ENCODE results near the gene ICA1. TPM values are rescaled to one million over a fixed set of nuclear protein-coding genes. Genes with fewer than 3 reads are reported as not detected.

The ICA1 gene
- total RNA-seq, 1 experiment from 2014 or later: 0.98 TPM

- no peak for DNase-seq (ENCODE audit: low read depth)
These were observed 126.5 kb downstream of the ICA1 start for GRCh38 chr7:8135417-8135816.

GRCh38 chr7:8134089-8134733, 127.8 kb downstream of the ICA1 start:
- peak; percentile 24 for DNase-seq (ENCODE audit: low read depth)

DNA sequence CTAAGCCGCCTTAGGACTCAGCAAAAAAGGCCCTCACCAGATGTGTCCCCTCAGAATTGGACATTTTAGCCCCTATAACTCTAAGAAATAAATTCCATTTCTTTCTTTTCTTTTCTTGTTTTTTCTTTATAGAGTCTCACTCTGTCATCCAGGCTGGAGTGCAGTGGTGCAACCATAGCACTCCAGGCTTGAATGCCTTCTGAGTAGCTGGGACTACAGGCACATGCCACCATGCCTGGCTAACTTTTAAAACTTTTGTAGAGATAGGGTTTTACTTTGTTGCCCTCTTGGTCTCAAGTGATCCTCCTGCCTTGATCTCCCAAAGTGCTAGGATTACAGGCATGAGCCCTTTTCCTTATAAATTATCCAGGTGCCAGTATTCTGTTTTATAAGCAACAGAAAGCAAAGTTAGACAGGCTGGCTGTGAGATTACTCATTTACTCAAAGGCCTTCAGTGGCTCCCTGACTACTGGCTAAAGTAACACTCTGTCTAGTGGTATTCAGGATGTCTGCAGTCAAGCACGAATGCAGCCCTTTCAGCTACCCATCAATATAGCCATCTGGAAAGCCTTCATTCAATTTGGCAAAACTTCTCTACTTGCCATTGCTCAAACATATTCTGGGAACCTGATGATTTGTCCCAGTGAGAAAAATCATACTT, 128.6 kb downstream of the ICA1 start:
- no peak for DNase-seq (ENCODE audit: low read depth)

GRCh38 chr7:8131694-8132605, 130.0 kb downstream of the ICA1 start:
- DNase-seq (ENCODE audit: low read depth): no peak

- DNase-seq (ENCODE audit: low read depth): no peak
These were observed 131.3 kb downstream of the ICA1 start for GRCh38 chr7:8130663-8131062.

- no peak for DNase-seq (ENCODE audit: low read depth)
These were observed 132.7 kb downstream of the ICA1 start for GRCh38 chr7:8129318-8129659.

DNA sequence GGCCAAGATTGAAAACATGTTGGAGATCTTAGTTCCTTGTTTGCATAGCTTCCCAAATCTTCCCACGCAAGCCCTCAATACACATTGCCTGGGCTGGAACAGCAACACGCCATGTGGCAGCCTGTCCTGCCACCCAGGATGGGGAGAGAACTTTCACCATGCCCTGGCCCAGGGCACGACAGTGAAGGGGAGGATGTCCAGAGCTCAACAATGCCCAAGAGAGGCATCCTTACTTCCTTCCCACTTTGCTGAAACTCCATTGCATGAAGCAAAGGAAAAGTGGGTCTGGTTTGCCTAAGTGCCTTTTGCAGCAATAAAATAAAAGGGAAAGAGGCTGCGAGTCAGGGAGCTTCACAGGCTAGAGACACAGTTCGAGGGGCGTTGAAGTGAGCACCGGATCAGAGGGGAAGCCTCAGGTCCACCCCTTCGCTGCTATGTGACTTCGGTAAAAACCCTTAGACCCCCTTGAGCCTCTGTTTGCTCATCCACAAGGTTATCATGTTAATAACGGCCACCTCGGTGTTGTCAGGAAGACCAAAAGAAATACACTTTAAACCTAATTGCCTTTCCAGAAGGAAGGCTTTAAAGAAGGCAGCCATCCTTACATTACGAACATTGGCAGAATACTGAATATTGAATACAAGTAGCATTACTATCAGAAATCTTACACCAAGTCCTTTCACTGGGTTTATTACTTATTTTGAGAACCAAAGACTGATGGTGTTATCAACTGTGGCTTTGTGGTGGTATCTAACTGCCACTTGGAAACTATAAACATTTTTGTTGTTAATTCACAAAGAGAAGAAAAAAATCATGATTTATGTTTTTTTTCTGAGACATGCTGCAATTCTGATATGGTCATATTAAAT, 133.3 kb downstream of the ICA1 start:
- no peak for DNase-seq (ENCODE audit: low read depth)

DNA sequence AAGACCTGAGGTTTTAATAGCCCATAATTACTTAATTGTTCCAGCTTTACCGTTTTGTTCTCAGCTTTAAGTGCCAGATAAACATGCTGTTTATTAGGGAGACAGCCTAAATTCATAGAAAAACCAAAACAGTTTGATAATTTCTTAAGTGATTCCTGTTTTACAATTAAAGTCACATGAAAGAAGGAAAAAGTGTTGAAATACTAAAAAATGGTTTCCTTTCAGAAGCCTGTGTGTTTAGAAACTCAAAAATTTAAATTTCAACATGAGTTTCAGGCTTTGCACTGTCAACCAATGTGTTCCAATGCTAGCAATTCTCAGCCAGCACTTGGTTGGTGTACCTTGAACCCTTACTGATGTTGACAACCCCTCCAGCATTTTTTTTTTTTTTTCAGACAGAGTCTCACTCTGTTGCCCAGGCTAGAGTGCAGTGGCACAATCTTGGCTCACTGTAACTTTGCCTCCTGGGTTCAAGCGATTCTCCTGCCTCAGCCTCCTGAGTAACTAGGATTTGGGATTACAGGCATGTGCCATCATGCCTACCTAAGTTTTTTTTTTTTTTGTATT, 135.3 kb downstream of the ICA1 start:
- DNase-seq (ENCODE audit: low read depth): no peak

DNA sequence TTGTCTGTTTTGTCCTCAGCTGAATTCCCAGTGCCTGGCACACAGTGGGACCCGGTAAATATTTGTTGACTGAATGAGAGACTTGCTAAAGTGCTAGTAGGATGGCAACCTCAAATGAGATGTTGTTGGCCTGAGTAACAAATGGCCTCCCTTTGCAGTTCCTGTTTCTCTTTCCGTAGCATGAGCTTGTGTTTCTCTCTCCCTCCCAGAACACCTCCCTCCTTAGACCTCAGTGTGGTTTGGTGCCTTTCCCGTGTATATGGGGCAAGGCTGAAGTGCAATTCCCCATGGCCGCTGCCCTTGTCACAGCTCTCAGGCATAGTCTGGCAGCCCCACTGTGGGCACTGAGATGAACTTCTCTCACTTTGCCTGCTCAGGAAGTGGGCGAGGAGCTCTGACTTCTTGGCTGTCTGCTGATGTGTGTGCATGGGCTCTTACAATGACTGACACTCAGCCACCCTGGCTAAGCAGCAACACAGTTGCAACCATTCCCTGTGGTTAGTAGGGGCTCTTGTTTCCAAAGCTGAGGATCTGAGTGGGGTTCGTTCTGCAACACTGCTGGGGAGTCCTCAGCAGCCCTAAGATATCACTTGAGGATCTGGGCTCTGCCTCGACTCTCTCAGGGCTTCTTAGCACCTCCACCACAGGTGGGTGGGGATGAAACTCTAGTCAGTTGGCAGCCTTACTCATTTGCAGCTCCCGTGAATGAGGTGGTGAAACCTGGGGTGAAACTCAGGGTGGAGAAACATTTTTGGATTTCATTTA, 136.1 kb downstream of the ICA1 start:
- peak; percentile 8 for DNase-seq (ENCODE audit: low read depth)

DNA sequence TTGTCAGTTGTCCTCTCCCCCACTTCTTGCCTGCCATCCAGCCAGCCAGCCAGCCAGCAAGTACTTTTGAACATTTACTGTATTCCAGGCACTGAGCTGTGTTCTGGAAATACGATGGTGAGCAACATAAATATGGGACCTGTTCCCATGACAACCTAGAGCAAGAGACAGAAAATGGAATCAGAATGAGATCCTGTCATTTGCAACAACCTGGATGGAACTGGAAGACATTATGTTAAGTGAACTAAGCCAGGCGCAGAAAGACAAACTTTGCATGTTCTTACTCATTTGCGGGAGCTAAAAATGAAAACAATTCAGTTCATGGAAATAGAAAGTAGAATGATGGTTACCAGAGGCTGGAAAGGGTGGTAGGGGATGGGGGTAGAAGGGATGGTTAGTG, 140.7 kb downstream of the ICA1 start:
- no peak for DNase-seq (ENCODE audit: low read depth)

DNA sequence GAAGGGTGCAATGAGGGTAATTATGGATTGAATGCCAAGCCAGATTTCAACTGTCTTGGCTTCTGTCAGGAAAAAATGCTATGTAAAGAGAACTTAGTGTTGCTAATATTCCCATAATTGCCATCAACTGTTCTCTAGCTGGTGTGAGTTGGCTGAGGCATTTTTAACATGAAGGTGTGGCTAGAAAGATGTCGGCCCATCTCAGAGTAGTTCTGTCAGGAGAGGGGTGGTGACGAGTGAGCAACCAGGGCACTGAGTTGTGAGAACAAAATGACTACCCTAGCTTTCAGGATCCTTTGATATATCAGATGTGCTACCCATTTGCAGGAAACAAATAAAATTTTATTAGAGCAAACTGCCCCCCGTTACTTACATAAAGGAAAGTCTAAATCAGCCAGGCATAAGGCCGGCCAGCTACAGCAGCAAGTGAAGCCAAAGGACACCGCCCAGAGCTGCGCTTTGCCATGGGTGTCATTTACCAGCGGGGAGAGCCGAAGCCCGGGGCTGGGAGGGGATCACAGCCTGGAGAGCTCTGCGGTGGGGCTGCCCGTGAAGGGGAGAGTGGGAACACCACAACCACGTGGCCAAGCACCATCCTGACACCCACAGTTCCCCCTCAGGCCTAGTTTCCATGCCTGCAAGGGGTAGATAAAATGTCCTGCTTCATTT, 141.4 kb downstream of the ICA1 start:
- DNase-seq (ENCODE audit: low read depth): no peak

DNA sequence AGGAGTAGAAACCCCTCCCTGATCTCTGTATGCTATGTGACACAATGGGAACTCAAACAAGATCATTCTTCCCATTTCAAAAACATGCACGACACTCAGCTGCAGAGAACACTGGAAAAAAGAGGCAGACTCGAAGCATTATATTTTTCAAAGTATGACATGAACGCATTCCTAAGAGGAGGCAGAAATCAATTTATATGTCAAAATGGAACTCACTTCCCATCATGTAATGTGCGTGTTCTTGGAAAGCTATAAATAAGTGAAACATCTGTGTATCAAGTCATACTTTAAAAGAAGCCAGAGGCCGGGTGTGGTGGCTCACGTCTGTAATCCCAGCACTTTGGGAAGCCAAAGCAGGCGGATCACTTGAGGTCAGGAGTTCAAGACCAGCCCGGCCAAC, 142.7 kb downstream of the ICA1 start:
- DNase-seq (ENCODE audit: low read depth): no peak

- no peak for DNase-seq (ENCODE audit: low read depth)
These were observed 144.8 kb downstream of the ICA1 start for GRCh38 chr7:8117195-8117594.

DNA sequence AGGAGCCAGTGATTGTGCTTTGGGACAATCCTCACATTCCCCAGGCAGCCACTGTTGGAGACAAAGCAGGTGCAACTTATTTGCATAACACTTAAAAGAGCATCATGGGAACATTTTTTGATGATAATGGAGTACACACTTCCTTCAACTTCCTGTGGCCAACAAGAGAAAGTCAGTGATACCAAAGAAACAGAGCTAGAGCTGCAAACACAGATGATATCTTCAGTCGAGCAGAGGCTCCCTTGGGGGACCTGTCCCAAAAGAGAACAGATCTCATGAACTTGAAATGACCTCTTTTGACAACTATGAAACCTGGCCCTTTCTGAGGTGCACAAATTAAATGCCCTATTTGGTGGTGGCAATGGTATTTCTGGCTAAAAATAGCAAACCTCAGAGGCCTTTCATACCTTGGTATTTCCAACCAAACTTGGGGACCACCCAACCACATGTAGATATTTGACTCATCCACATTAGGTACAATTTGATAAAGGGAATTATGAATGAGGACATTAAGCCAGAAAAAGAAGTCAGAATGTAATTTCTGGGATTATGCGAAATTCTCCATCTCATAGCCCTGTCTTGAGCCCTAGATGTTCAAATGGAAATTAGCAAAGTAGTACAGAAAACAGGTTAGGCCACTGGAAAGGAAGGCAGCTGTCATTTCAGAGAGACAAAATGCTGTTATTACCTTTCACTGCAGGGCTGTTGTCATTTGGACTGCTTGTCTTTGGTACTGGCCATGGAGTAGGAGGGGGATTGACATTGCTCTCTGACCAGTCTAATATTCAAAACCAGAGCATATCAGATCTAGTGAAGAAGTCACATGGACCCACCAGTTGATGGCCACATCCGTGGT, 146.2 kb downstream of the ICA1 start:
- no peak for DNase-seq (ENCODE audit: low read depth)

- DNase-seq (ENCODE audit: low read depth): no peak
These were observed 147.8 kb downstream of the ICA1 start for GRCh38 chr7:8114175-8114574.

- DNase-seq (ENCODE audit: low read depth): no peak
These were observed 148.8 kb downstream of the ICA1 start for GRCh38 chr7:8113184-8113583.

DNA sequence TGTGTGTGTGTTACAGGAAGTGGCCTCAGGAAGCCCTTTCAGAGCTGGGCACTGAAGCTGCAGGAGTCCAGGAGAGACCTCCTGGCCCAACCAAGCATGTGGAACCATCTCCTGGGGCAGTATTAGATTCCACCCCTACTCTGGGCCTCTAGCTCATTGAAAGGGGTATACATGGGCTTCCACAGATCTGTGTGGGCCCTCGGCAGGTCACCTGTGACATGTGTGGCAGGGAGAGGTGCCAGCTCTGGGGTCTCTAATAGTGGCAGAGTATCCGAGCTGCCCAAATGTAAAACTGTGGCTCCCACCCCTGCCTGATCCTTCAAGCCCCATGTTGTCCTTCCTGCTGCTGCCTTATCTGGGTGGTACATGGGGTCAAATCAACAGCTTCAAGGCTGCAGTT, 149.3 kb downstream of the ICA1 start:
- no peak for DNase-seq (ENCODE audit: low read depth)

- DNase-seq (ENCODE audit: low read depth): no peak
These were observed 150.5 kb downstream of the ICA1 start for GRCh38 chr7:8111282-8111960.

All from HT1080 (cell line).